ENCODE results near the gene UBE3B.

GRCh38 chr12:109558374-109559199, 81.2 kb downstream of the UBE3B start:
- TF ChIP-seq CTCF (IDR thresholded peaks at IDR 0.05) (no peak), POLR2A (IDR thresholded peaks at IDR 0.05) (no peak)
